ENCODE results near the gene PDZD4.

GRCh38 chrX:153876112-153876491 is 45.8 kb upstream of the PDZD4 start:
- TF ChIP-seq CTCF (IDR thresholded peaks at IDR 0.05 in 2 of 3, conservative IDR thresholded peaks at IDR 0.05 in 1 of 3; ENCODE audit: insufficient read depth in 2 of 3, low read depth in 1 of 3, low read length in 3 of 3) = no peak
- TF ChIP-seq MAFK (IDR thresholded peaks at IDR 0.05; ENCODE audit: low read length) = no peak
- TF ChIP-seq, protein P1, sequence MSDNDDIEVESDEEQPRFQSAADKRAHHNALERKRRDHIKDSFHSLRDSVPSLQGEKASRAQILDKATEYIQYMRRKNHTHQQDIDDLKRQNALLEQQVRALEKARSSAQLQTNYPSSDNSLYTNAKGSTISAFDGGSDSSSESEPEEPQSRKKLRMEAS (CRISPR knock-in tag; IDR thresholded peaks at IDR 0.05) = no peak
- TF ChIP-seq HDAC2 (IDR thresholded peaks at IDR 0.05) = no peak
- no peak for TF ChIP-seq TCF7L2 (IDR thresholded peaks at IDR 0.05; ENCODE audit: low read depth, low read length)
- TF ChIP-seq, protein P2, sequence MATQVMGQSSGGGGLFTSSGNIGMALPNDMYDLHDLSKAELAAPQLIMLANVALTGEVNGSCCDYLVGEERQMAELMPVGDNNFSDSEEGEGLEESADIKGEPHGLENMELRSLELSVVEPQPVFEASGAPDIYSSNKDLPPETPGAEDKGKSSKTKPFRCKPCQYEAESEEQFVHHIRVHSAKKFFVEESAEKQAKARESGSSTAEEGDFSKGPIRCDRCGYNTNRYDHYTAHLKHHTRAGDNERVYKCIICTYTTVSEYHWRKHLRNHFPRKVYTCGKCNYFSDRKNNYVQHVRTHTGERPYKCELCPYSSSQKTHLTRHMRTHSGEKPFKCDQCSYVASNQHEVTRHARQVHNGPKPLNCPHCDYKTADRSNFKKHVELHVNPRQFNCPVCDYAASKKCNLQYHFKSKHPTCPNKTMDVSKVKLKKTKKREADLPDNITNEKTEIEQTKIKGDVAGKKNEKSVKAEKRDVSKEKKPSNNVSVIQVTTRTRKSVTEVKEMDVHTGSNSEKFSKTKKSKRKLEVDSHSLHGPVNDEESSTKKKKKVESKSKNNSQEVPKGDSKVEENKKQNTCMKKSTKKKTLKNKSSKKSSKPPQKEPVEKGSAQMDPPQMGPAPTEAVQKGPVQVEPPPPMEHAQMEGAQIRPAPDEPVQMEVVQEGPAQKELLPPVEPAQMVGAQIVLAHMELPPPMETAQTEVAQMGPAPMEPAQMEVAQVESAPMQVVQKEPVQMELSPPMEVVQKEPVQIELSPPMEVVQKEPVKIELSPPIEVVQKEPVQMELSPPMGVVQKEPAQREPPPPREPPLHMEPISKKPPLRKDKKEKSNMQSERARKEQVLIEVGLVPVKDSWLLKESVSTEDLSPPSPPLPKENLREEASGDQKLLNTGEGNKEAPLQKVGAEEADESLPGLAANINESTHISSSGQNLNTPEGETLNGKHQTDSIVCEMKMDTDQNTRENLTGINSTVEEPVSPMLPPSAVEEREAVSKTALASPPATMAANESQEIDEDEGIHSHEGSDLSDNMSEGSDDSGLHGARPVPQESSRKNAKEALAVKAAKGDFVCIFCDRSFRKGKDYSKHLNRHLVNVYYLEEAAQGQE (IDR thresholded peaks at IDR 0.05; ENCODE audit: borderline replicate concordance) = no peak
- TF ChIP-seq, protein P2 (CRISPR knock-in tag; IDR thresholded peaks at IDR 0.05; ENCODE audit: low read depth) = no peak
- no peak for TF ChIP-seq NONO (IDR thresholded peaks at IDR 0.05; ENCODE audit: low read depth in 2 of 2, low read length in 1 of 2)
- no peak for TF ChIP-seq ZBTB34 (CRISPR knock-in tag; IDR thresholded peaks at IDR 0.05)
- no peak for TF ChIP-seq CBFB (CRISPR knock-in tag; IDR thresholded peaks at IDR 0.05)
- TF ChIP-seq CHD2 (IDR thresholded peaks at IDR 0.05; ENCODE audit: low read depth, low read length) = no peak
- TF ChIP-seq, protein P3, sequence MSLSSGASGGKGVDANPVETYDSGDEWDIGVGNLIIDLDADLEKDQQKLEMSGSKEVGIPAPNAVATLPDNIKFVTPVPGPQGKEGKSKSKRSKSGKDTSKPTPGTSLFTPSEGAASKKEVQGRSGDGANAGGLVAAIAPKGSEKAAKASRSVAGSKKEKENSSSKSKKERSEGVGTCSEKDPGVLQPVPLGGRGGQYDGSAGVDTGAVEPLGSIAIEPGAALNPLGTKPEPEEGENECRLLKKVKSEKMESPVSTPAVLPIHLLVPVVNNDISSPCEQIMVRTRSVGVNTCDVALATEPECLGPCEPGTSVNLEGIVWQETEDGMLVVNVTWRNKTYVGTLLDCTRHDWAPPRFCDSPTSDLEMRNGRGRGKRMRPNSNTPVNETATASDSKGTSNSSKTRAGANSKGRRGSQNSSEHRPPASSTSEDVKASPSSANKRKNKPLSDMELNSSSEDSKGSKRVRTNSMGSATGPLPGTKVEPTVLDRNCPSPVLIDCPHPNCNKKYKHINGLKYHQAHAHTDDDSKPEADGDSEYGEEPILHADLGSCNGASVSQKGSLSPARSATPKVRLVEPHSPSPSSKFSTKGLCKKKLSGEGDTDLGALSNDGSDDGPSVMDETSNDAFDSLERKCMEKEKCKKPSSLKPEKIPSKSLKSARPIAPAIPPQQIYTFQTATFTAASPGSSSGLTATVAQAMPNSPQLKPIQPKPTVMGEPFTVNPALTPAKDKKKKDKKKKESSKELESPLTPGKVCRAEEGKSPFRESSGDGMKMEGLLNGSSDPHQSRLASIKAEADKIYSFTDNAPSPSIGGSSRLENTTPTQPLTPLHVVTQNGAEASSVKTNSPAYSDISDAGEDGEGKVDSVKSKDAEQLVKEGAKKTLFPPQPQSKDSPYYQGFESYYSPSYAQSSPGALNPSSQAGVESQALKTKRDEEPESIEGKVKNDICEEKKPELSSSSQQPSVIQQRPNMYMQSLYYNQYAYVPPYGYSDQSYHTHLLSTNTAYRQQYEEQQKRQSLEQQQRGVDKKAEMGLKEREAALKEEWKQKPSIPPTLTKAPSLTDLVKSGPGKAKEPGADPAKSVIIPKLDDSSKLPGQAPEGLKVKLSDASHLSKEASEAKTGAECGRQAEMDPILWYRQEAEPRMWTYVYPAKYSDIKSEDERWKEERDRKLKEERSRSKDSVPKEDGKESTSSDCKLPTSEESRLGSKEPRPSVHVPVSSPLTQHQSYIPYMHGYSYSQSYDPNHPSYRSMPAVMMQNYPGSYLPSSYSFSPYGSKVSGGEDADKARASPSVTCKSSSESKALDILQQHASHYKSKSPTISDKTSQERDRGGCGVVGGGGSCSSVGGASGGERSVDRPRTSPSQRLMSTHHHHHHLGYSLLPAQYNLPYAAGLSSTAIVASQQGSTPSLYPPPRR (CRISPR knock-in tag; IDR thresholded peaks at IDR 0.05; ENCODE audit: borderline replicate concordance) = no peak
- no peak for TF ChIP-seq GATAD2A (IDR thresholded peaks at IDR 0.05)
- no peak for TF ChIP-seq ZNF263 (CRISPR knock-in tag; IDR thresholded peaks at IDR 0.05; ENCODE audit: borderline replicate concordance)

Measured in K562 (cell line).